Tibial nerve (tissue), 4 donors: ENCODE measurements around the gene RBM20. TPM values are rescaled to one million over a fixed set of nuclear protein-coding genes. Genes with fewer than 3 reads are reported as not detected.

ENCODE experiments used
- DNase-seq, 2 donors: peaks; one replicate each; pipeline ENCODE4 v3.0.0-alpha.2; 2019; ENCODE audit warnings: low spot score in 2 of 2
- H3K27ac ChIP-seq, 4 donors: fragments of 200-600 bp; sonication (generic) in 3 of 4; one replicate each; pipeline ENCODE4 v1.5.1; 2017 to 2019; ENCODE audit warnings: mild to moderate bottlenecking in 1 of 4
- H3K27me3 ChIP-seq, 2 donors: fragments of 200-600 bp; sonication (generic) in 1 of 2; one replicate each; pipeline versions ENCODE4 v1.5.1 to v1.6.0; 2017 to 2019
- H3K36me3 ChIP-seq, 3 donors: fragments of 200-600 bp; sonication (generic); one replicate each; pipeline ENCODE4 v1.5.1; 2018 to 2019
- H3K4me1 ChIP-seq, 4 donors: fragments of 200-600 bp; sonication (generic) in 3 of 4; one replicate each; pipeline ENCODE4 v1.5.1; 2017 to 2019
- H3K4me3 ChIP-seq, 4 donors: fragments of 200-600 bp; sonication (generic) in 3 of 4; one replicate each; pipeline ENCODE4 v1.5.1; 2017 to 2019; ENCODE audit warnings: mild to moderate bottlenecking in 1 of 4, moderate library complexity in 1 of 4
- H3K9me3 ChIP-seq, 4 donors: fragments of 200-600 bp; sonication (generic) in 3 of 4; one replicate each; pipeline ENCODE4 v1.5.1; 2017 to 2019
- EP300 ChIP-seq, 2 donors: sonication (generic); formaldehyde crosslinking; IDR thresholded peaks; one replicate each; pipeline ENCODE4 v1.6.1; 2017; ENCODE audit warnings: antibody characterized with exemption in 2 of 2, mild to moderate bottlenecking in 1 of 2
- POLR2A ChIP-seq, 2 donors: fragments of 450-650 bp; IDR thresholded peaks; one replicate each; pipeline ENCODE4 v1.6.1; 2017; ENCODE audit warnings: antibody characterized with exemption in 2 of 2, mild to moderate bottlenecking in 2 of 2, moderate library complexity in 2 of 2
- WGBS, 2 donors: methylation state at CpG; one replicate each; pipeline ENCODE4 v1.1.5; 2018; 5-methylcytosine and 5-hydroxymethylcytosine counted together
- total RNA-seq, 4 donors: library from RNA; depleted of rRNA; stranded (reverse); fragments of >200 nt; gene quantifications; one replicate each; pipeline ENCODE4 v1.1.0, GENCODE V29; 2016
- TF ChIP-seq, protein P1 (sequence below), 5 experiments: fragments of 200-600 bp in 3 of 5; fragments of 450-650 bp in 2 of 5; sonication (generic) in 3 of 5; IDR thresholded peaks; one replicate each; pipeline ENCODE4 v1.5.1; 2016 to 2019; ENCODE audit warnings: antibody characterized with exemption in 5 of 5, mild to moderate bottlenecking in 3 of 5, moderate library complexity in 2 of 5

Gene RBM20
- total RNA-seq, 4 donors from 2014 or later: 1.3 to 8.7 (median 2.7) TPM

GRCh38 chr10:110679486-110680272 lies 35.5 kb downstream of the RBM20 start:
- Histone ChIP-seq H3K4me3 (no peak overlapping the region), H3K27me3 (no peaks in the 10 kb centered on the region), H3K9me3 (no peaks in the 10 kb centered on the region), H3K4me1 (peaks cover 0 to 10% (median 0%) of the 10 kb centered on the region in 4 donors), H3K27ac (no peak overlapping the region), H3K36me3 (no peaks in the 10 kb centered on the region)
- no peak for DNase-seq
- WGBS, 2 donors: 60 to 68% methylated on average over 11 to 13 of the region's 13 CpGs
- TF ChIP-seq POLR2A (IDR thresholded peaks at IDR 0.05): no peak
- no peak for TF ChIP-seq EP300 (IDR thresholded peaks at IDR 0.05)
- TF ChIP-seq, protein P1, sequence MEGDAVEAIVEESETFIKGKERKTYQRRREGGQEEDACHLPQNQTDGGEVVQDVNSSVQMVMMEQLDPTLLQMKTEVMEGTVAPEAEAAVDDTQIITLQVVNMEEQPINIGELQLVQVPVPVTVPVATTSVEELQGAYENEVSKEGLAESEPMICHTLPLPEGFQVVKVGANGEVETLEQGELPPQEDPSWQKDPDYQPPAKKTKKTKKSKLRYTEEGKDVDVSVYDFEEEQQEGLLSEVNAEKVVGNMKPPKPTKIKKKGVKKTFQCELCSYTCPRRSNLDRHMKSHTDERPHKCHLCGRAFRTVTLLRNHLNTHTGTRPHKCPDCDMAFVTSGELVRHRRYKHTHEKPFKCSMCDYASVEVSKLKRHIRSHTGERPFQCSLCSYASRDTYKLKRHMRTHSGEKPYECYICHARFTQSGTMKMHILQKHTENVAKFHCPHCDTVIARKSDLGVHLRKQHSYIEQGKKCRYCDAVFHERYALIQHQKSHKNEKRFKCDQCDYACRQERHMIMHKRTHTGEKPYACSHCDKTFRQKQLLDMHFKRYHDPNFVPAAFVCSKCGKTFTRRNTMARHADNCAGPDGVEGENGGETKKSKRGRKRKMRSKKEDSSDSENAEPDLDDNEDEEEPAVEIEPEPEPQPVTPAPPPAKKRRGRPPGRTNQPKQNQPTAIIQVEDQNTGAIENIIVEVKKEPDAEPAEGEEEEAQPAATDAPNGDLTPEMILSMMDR (IDR thresholded peaks at IDR 0.05): no peak

DNA sequence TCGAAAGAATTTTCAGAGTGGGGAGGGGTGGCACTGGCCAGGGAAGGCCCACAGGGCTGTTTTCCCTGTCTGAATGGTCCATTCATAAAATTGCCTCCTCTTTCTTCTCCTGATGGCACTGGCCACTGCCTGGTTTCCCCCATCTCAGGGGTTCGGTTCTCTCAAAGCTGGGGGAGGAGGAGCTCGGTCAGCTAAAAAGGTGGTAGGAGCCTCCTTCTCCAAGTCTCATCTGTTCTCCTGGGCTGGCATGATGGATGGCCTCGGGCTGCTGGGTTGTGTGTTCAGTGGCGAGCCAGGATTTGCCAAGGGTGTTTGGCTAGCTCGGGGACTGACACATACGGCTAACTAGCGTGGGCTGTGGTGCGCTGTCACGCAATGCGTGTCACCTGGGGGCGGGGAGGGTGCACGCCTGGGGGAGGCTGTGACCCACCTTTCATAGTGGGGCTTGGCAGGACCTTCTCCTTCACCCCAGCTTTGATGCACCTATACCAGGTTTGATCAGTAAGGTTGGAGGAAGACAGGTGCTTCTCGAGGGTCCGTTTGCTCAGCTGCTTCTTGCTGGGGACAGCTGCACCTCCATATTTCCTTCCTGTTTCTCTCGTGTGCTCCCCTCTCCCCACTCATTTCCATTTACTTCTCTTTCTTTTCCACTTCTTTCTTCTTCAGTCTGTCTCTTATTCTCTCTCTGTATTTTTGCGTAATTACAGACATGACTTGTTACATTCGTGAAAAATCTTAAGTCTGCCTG lies 36.3 kb downstream of the RBM20 start:
- no peak for DNase-seq
- 57 to 58% methylated on average over 18 of the region's 18 CpGs for WGBS, 2 donors
- TF ChIP-seq POLR2A (IDR thresholded peaks at IDR 0.05) (no peak), EP300 (IDR thresholded peaks at IDR 0.05) (no peak)
- TF ChIP-seq, protein P1 (IDR thresholded peaks at IDR 0.05): no peak
- H3K27me3 ChIP-seq: no peaks in the 10 kb centered on the region
- H3K4me1 ChIP-seq: peaks cover 0 to 10% (median 0%) of the 10 kb centered on the region in 4 donors
- no peak overlapping the region for H3K27ac ChIP-seq
- no peaks in the 10 kb centered on the region for H3K36me3 ChIP-seq
- no peak overlapping the region for H3K4me3 ChIP-seq
- H3K9me3 ChIP-seq: no peaks in the 10 kb centered on the region

DNA sequence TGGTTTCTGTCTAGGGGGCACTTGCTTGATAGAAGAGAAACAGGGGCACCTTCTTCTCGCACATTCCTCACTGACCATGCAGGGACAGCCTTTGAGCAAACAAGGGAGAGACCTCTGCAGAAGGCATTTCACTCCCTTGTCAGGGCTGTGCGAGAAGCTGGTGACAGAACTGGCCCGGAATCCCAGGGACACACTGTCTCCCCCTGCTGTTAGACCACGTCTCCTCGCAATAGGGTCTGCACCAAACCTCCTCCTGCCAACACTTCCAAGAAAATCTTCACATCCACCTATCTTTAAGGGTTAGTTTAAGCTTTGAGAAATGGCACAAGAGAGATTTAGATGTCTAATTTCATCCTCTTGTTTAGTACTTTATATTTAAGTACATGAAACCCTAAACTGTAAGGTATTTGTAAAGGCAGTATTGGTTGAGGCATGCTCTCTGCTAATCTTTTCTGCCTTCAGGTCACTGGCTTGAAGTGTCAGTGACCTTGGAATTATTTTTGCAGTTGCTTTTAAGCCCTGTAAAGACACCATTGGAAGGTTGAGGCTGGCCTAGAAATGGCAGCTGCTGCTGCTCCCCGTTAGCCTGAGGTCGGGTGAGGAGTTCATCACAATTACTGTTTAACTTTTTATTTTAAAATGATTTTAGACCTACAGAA lies 37.0 kb downstream of the RBM20 start:
- no peak for DNase-seq
- H3K4me3 ChIP-seq: no peak overlapping the region
- H3K4me1 ChIP-seq: peaks cover 0 to 10% (median 0%) of the 10 kb centered on the region in 4 donors
- WGBS, 2 donors: 50 to 56% methylated on average over 7 of the region's 7 CpGs
- TF ChIP-seq, protein P1 (IDR thresholded peaks at IDR 0.05): no peak
- TF ChIP-seq POLR2A (IDR thresholded peaks at IDR 0.05) (no peak), EP300 (IDR thresholded peaks at IDR 0.05) (no peak)
- H3K9me3 ChIP-seq: no peaks in the 10 kb centered on the region
- H3K27ac ChIP-seq: no peak overlapping the region
- no peaks in the 10 kb centered on the region for H3K27me3 ChIP-seq
- H3K36me3 ChIP-seq: no peaks in the 10 kb centered on the region

- no peak for DNase-seq
- no peaks in the 10 kb centered on the region for H3K9me3 ChIP-seq
- no peaks in the 10 kb centered on the region for H3K36me3 ChIP-seq
- H3K4me3 ChIP-seq: no peak overlapping the region
- H3K27me3 ChIP-seq: no peaks in the 10 kb centered on the region
- H3K4me1 ChIP-seq: peaks cover 0 to 10% (median 0%) of the 10 kb centered on the region in 4 donors
- WGBS, 2 donors: 93 to 95% methylated on average over 3 of the region's 3 CpGs
- H3K27ac ChIP-seq: no peak overlapping the region
- TF ChIP-seq, protein P1 (IDR thresholded peaks at IDR 0.05): no peak
- TF ChIP-seq POLR2A (IDR thresholded peaks at IDR 0.05): no peak
- no peak for TF ChIP-seq EP300 (IDR thresholded peaks at IDR 0.05)
Observed at GRCh38 chr10:110682348-110682747, 38.2 kb downstream of the RBM20 start.
